B cell (primary cell): ENCODE data around the gene SH3RF3. TPM values are rescaled to one million over a fixed set of nuclear protein-coding genes. Genes with fewer than 3 reads are reported as not detected.

ENCODE experiments used
- ATAC-seq: fragments of 200-7000 bp; cut with Tn5 transposase; one replicate; pipeline ENCODE4 v1.10.0; 2021; ENCODE audit warnings: low read depth, mild to moderate bottlenecking, moderate number of reproducible peaks, moderate library complexity
- CTCF ChIA-PET: fragments of 350-600 bp; sonication (Branson Sonifier 250); formaldehyde crosslinking; loops from one replicate; lab custom pipeline; 2021; ENCODE audit warnings: antibody characterized with exemption, inconsistent platforms; lab: Charles Lee
- POLR2A ChIA-PET: fragments of 350-600 bp; sonication (Branson Sonifier 250); formaldehyde crosslinking; loops from one replicate; lab custom pipeline; 2021; ENCODE audit warnings: antibody characterized with exemption; lab: Charles Lee
- DNase-seq: peaks from one replicate; pipeline ENCODE4 v3.0.0; 2013
- H2AFZ ChIP-seq: 2 replicates; pipeline ENCODE4 v1.6.1; 2012; ENCODE audit warnings: mild to moderate bottlenecking, low read depth, low read length; ENCODE audit not compliant: insufficient read depth, poor library complexity, severe bottlenecking
- H3K27ac ChIP-seq, 2 donors: 1 replicate in 1 of 2; 2 replicates in 1 of 2; pipeline ENCODE4 v1.5.1; 2012 to 2013; ENCODE audit warnings: low read length in 2 of 2, mild to moderate bottlenecking in 2 of 2, moderate library complexity in 1 of 2
- H3K27me3 ChIP-seq, 4 experiments: fragments of 200-600 bp in 1 of 4; sonication (generic) in 1 of 4; replicated peaks in 1 of 4; 1 replicate in 2 of 4; 2 replicates in 2 of 4; pipeline versions ENCODE4 v1.6.1 to v1.7.0; 2013 to 2016; ENCODE audit warnings: low read length in 3 of 4, mild to moderate bottlenecking in 2 of 4, mixed read lengths in 1 of 4, moderate library complexity in 1 of 4; ENCODE audit not compliant: insufficient read depth in 4 of 4, control insufficient read depth in 3 of 4; ENCODE audit errors: control extremely low read depth in 1 of 4
- H3K36me3 ChIP-seq, 2 experiments: replicated peaks in 1 of 2; 1 replicate in 1 of 2; 2 replicates in 1 of 2; pipeline versions ENCODE4 v1.6.1 to v1.7.1; 2013; ENCODE audit warnings: low read length in 1 of 2; ENCODE audit not compliant: insufficient read depth in 2 of 2, control insufficient read depth in 1 of 2; ENCODE audit errors: control extremely low read depth in 1 of 2, extremely low read depth in 1 of 2
- H3K4me1 ChIP-seq, 2 donors: fragments of 200-600 bp in 1 of 2; sonication (generic) in 1 of 2; 1 replicate in 1 of 2; 2 replicates in 1 of 2; pipeline versions ENCODE4 v1.5.1 to v1.6.1; 2013 to 2017; ENCODE audit warnings: low read length in 2 of 2; ENCODE audit not compliant: control insufficient read depth in 2 of 2, insufficient read depth in 2 of 2
- H3K4me2 ChIP-seq: replicated peaks from 2 replicates; pipeline ENCODE3; 2012; ENCODE audit warnings: mild to moderate bottlenecking, low read depth, low read length; ENCODE audit not compliant: poor library complexity, severe bottlenecking
- H3K4me3 ChIP-seq, 5 experiments: fragments of 200-600 bp in 1 of 5; sonication (generic) in 1 of 5; 1 replicate in 3 of 5; 2 replicates in 2 of 5; pipeline versions ENCODE4 v1.5.1 to v1.7.0; 2011 to 2016; ENCODE audit warnings: low read length in 4 of 5, mild to moderate bottlenecking in 4 of 5, low read depth in 2 of 5, control low read depth in 1 of 5, moderate library complexity in 1 of 5; ENCODE audit not compliant: insufficient read depth in 1 of 5; ENCODE audit errors: control extremely low read depth in 1 of 5, extremely low read depth in 1 of 5
- H3K79me2 ChIP-seq: fragments of 200-600 bp; sonication (generic); one replicate; pipeline ENCODE4 v1.6.0; 2016; ENCODE audit warnings: low read length; ENCODE audit not compliant: control insufficient read depth, insufficient read depth
- H3K9ac ChIP-seq: fragments of 200-600 bp; sonication (generic); 2 replicates; pipeline ENCODE4 v1.6.1; 2017; ENCODE audit warnings: mild to moderate bottlenecking, low read length, moderate library complexity
- H3K9me3 ChIP-seq, 3 donors: one replicate each; pipeline versions ENCODE4 v1.6.1 to v1.7.1; 2013; ENCODE audit warnings: low read length in 2 of 3; ENCODE audit not compliant: control insufficient read depth in 2 of 3, insufficient read depth in 1 of 3; ENCODE audit errors: control extremely low read depth in 1 of 3
- H4K20me1 ChIP-seq: 2 replicates; pipeline ENCODE4 v1.6.0; 2012; ENCODE audit warnings: mild to moderate bottlenecking, low read length; ENCODE audit not compliant: insufficient read depth, control insufficient read depth, poor library complexity, severe bottlenecking
- H3K27ac Mint-ChIP-seq: one replicate; pipeline ENCODE4 v1.8.0; 2021; ENCODE audit warnings: mixed read lengths
- H3K27me3 Mint-ChIP-seq: one replicate; pipeline ENCODE4 v1.8.0; 2021; ENCODE audit warnings: mixed read lengths
- H3K4me1 Mint-ChIP-seq: one replicate; pipeline ENCODE4 v1.8.0; 2021; ENCODE audit warnings: mixed read lengths
- H3K4me3 Mint-ChIP-seq: one replicate; pipeline ENCODE4 v1.8.0; 2021; ENCODE audit warnings: mixed read lengths
- H3K9me3 Mint-ChIP-seq: one replicate; pipeline ENCODE4 v1.8.0; 2022; ENCODE audit warnings: mixed read lengths; ENCODE audit not compliant: insufficient read depth
- CTCF ChIP-seq: fragments of 200-600 bp; IDR thresholded peaks from one replicate; pipeline ENCODE4 v1.8.0; 2022; ENCODE audit warnings: antibody characterized with exemption, mild to moderate bottlenecking
- EZH2 ChIP-seq: IDR thresholded peaks from 2 replicates; pipeline ENCODE4 v1.6.1; 2012; ENCODE audit warnings: borderline replicate concordance, low read depth, mild to moderate bottlenecking, moderate library complexity, low read length; ENCODE audit not compliant: insufficient read depth, poor library complexity, severe bottlenecking
- WGBS: methylation state at CpG from one replicate; pipeline ENCODE4 v1.1.5; 2013; ENCODE audit warnings: missing lambda C conversion rate; ENCODE audit not compliant: insufficient coverage; 5-methylcytosine and 5-hydroxymethylcytosine counted together
- intact Hi-C: fragments of 100-400 bp; cut with micrococcal nuclease; formaldehyde crosslinking; loops from one replicate; pipeline ENCODE4 v1.10.0; 2022
- polyA plus RNA-seq: library from polyadenylated mRNA; depleted of rRNA; stranded (reverse); fragments of >200 nt; gene quantifications from 2 replicates; pipeline ENCODE4 v1.2.3, GENCODE V29; 2012
- total RNA-seq, 2 donors: library from RNA; stranded (reverse); fragments of 120-200 nt in 1 of 2; gene quantifications; 1 replicate in 1 of 2; 2 replicates in 1 of 2; pipeline versions ENCODE4 v1.2.3 to v1.2.4, GENCODE V29; 2013 to 2022

The SH3RF3 gene
- total and polyA plus RNA-seq, 2 donors (not counting 1 experiment from before 2014, with no cell fraction given) = 0.07 to 1.2 TPM

- no peaks in the 10 kb centered on the region for H3K27me3 ChIP-seq
- WGBS = 90% methylated on average over 11 of the region's 13 CpGs
- TF ChIP-seq EZH2 = no peak
- CTCF ChIA-PET = no interaction called here
- Mint-ChIP-seq H3K4me3 (no peak overlapping the region), H3K4me1 (no peaks in the 10 kb centered on the region), H3K27ac (no peak overlapping the region), H3K9me3 (peaks cover 7% of the 10 kb centered on the region), H3K27me3 (no peaks in the 10 kb centered on the region)
- H3K4me1 ChIP-seq = no peaks in the 10 kb centered on the region
- H3K9ac ChIP-seq = no peak overlapping the region
- H3K4me2 ChIP-seq = no peak overlapping the region
- H2AFZ ChIP-seq = no peak overlapping the region
- H3K79me2 ChIP-seq = no peaks in the 10 kb centered on the region
- H3K36me3 ChIP-seq = no peaks in the 10 kb centered on the region
- no peak for ATAC-seq
- H3K9me3 ChIP-seq = peaks cover 0 to 11% (median 6%) of the 10 kb centered on the region in 3 donors
- intact Hi-C loops = no loop called here
- DNase-seq = no peak
- POLR2A ChIA-PET = no interaction called here
- H3K4me3 ChIP-seq = no peak overlapping the region
- no peak overlapping the region for H3K27ac ChIP-seq
- no peaks in the 10 kb centered on the region for H4K20me1 ChIP-seq
Observed at GRCh38 chr2:109435901-109436598, 307.0 kb downstream of the SH3RF3 start.

GRCh38 chr2:109436610-109437225, 307.7 kb downstream of the SH3RF3 start:
- no peak overlapping the region for H3K27ac ChIP-seq
- Mint-ChIP-seq H3K27ac (no peak overlapping the region), H3K27me3 (no peaks in the 10 kb centered on the region), H3K9me3 (peaks cover 7% of the 10 kb centered on the region), H3K4me1 (no peaks in the 10 kb centered on the region), H3K4me3 (no peak overlapping the region)
- no peak overlapping the region for H2AFZ ChIP-seq
- no peaks in the 10 kb centered on the region for H4K20me1 ChIP-seq
- H3K36me3 ChIP-seq = no peaks in the 10 kb centered on the region
- intact Hi-C loops = no loop called here
- peaks cover 4 to 12% (median 11%) of the 10 kb centered on the region in 3 donors for H3K9me3 ChIP-seq
- no peak overlapping the region for H3K4me3 ChIP-seq
- WGBS = 93% methylated on average over 14 of the region's 15 CpGs
- H3K27me3 ChIP-seq = no peaks in the 10 kb centered on the region
- ChIA-PET CTCF (no interaction called here), POLR2A (no interaction called here)
- no peaks in the 10 kb centered on the region for H3K4me1 ChIP-seq
- no peak overlapping the region for H3K4me2 ChIP-seq
- no peak for DNase-seq
- H3K79me2 ChIP-seq = no peaks in the 10 kb centered on the region
- TF ChIP-seq EZH2 = no peak
- TF ChIP-seq CTCF = no peak
- H3K9ac ChIP-seq = no peak overlapping the region
- ATAC-seq = no peak
